GM23248 (cell line): ENCODE data around the gene CPVL.

Source experiments
- EZH2 ChIP-seq: fragments of 200-600 bp; sonication (generic); IDR thresholded peaks from 2 replicates; pipeline ENCODE4 v1.6.1; 2018; ENCODE audit warnings: antibody characterized with exemption, mild to moderate bottlenecking; ENCODE audit not compliant: insufficient read depth, poor library complexity, severe bottlenecking
- EZH2phosphoT487 ChIP-seq: fragments of 200-600 bp; sonication (generic); IDR thresholded peaks from 2 replicates; pipeline ENCODE4 v1.6.1; 2018; ENCODE audit warnings: antibody characterized with exemption, moderate library complexity, mild to moderate bottlenecking, low read depth; ENCODE audit not compliant: insufficient read depth

GRCh38 chr7:29184599-29184998, 38.3 kb upstream of the CPVL start:
- TF ChIP-seq EZH2 (no peak), EZH2phosphoT487 (no peak)
